ENCODE measurements around the gene STK24.

DNA sequence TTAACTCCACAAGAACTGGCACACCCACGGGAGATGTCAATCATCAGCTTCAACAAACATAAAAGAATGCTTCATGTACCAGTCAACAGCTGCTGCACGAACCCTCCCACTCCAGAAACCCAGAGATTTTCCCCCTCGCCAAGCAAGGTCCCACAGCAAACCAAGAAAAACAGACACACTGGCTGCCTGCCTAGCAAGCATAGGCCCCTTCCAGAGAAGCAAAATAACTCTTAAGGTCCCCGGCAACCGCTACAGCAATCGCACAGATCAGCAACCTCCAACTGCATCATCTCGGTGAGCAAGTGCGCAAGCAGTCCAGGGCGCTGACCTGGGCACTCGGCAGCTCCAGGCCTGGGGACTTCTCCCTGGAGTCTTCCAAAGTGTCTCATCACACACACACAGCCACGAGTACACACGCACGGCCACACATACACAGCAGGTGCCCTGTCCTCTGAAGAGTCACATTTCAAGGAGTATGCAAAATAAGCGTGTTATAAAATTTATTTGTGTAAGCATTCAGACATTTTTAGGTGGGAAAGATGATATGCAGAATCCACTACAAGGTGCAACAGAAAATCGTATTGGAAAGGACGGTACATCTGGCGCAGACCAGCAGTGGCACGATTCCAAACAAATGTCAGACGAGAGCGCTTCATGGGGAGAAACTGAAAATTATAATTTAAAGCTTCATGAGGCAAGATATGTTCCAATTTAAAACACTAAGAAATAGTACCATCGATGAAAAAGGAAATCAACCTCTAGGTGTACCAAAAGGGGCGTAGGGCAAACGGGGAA, 125.0 kb downstream of the STK24 start:
- no peak for TF ChIP-seq POLR2A (IDR thresholded peaks at IDR 0.05)
- TF ChIP-seq, protein P1, sequence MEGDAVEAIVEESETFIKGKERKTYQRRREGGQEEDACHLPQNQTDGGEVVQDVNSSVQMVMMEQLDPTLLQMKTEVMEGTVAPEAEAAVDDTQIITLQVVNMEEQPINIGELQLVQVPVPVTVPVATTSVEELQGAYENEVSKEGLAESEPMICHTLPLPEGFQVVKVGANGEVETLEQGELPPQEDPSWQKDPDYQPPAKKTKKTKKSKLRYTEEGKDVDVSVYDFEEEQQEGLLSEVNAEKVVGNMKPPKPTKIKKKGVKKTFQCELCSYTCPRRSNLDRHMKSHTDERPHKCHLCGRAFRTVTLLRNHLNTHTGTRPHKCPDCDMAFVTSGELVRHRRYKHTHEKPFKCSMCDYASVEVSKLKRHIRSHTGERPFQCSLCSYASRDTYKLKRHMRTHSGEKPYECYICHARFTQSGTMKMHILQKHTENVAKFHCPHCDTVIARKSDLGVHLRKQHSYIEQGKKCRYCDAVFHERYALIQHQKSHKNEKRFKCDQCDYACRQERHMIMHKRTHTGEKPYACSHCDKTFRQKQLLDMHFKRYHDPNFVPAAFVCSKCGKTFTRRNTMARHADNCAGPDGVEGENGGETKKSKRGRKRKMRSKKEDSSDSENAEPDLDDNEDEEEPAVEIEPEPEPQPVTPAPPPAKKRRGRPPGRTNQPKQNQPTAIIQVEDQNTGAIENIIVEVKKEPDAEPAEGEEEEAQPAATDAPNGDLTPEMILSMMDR (IDR thresholded peaks at IDR 0.05) = no peak

Measured in upper lobe of left lung (tissue), 4 donors.